NB4 (cell line): Measurements from ENCODE around the gene ZNF516.

Experiments used
- MAX ChIP-seq: IDR thresholded peaks from 2 replicates; pipeline ENCODE4 v1.6.1; 2011; ENCODE audit warnings: low read depth, low read length
- MYC ChIP-seq: IDR thresholded peaks from 2 replicates; pipeline ENCODE4 v1.6.1; 2011; ENCODE audit warnings: low read depth, low read length
- POLR2A ChIP-seq: IDR thresholded peaks from 2 replicates; pipeline ENCODE4 v1.6.1; 2011; ENCODE audit warnings: mild to moderate bottlenecking; ENCODE audit not compliant: insufficient read length; ENCODE audit errors: extremely low read depth
- TF ChIP-seq, protein P1 (sequence below): IDR thresholded peaks from one replicate; pipeline ENCODE4 v1.5.1; 2012; ENCODE audit warnings: low read depth, low read length

DNA sequence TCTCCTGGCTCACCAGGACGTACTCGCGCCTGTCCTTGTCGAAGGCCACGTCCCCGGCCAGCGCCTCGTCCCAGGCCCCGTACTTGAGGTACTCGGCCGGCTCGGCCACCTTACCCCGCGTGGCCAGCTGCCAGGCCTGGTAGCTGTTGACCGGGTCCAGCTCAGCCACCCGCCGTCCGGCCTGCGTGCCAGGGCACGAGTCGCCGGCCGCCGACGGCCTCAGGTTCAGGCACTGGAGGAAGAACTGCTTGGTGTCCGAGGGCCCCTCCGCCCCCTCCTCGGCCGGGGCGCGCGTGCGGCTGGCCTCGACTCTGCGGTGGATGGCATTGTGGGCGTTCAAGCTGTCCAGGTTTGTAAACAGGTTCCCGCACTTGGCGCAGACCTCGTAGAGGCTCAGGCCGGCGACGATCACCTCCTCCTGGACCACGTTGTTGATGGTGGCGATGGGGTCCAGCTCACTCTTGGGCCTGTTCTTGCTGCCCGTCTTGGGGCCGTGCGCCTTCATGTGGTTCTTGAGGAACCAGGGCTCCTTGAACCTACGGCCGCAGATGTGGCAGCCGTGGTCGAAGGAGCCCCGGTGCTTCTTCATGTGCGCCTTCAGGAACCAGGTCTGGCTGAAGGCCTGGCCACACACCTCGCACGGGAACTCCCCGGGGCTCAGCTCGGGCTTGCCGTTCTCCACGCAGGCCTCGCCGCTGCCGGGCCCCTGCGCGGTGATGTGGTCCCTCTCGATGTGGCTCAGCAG is 53.2 kb downstream of the ZNF516 start:
- TF ChIP-seq, protein P1, sequence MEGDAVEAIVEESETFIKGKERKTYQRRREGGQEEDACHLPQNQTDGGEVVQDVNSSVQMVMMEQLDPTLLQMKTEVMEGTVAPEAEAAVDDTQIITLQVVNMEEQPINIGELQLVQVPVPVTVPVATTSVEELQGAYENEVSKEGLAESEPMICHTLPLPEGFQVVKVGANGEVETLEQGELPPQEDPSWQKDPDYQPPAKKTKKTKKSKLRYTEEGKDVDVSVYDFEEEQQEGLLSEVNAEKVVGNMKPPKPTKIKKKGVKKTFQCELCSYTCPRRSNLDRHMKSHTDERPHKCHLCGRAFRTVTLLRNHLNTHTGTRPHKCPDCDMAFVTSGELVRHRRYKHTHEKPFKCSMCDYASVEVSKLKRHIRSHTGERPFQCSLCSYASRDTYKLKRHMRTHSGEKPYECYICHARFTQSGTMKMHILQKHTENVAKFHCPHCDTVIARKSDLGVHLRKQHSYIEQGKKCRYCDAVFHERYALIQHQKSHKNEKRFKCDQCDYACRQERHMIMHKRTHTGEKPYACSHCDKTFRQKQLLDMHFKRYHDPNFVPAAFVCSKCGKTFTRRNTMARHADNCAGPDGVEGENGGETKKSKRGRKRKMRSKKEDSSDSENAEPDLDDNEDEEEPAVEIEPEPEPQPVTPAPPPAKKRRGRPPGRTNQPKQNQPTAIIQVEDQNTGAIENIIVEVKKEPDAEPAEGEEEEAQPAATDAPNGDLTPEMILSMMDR, result no peak
- no peak for TF ChIP-seq POLR2A
- TF ChIP-seq MAX, result no peak
- no peak for TF ChIP-seq MYC
